22Rv1 (cell line): ENCODE data around the gene EPB41.

Experiments
- ZFX ChIP-seq: fragments of 450-650 bp; IDR thresholded peaks from 2 replicates; pipeline ENCODE4 v1.6.1; 2017; ENCODE audit warnings: antibody characterized with exemption, borderline replicate concordance
- TF ChIP-seq, protein P1 (sequence below): fragments of 450-650 bp; IDR thresholded peaks from 2 replicates; pipeline ENCODE4 v1.5.1; 2017; ENCODE audit warnings: mild to moderate bottlenecking

DNA sequence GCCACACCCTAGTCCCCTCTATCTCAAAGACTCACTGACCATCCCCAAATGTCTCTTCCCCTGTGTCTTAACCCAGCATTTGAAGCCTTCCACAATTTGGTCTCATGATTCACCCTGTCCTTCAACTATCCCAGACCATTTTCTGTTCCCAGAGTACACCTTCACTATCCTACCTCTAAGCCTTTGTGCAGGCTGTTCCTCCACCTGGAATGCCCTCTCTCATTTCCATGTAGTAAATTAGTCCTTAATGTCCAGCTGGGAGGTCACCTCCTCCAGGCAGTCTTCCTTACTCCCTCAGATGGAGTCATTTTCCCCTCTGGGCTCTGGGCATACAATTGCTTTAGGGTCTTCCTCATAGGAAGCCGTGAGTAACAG is 31.1 kb upstream of the EPB41 start:
- TF ChIP-seq, protein P1, sequence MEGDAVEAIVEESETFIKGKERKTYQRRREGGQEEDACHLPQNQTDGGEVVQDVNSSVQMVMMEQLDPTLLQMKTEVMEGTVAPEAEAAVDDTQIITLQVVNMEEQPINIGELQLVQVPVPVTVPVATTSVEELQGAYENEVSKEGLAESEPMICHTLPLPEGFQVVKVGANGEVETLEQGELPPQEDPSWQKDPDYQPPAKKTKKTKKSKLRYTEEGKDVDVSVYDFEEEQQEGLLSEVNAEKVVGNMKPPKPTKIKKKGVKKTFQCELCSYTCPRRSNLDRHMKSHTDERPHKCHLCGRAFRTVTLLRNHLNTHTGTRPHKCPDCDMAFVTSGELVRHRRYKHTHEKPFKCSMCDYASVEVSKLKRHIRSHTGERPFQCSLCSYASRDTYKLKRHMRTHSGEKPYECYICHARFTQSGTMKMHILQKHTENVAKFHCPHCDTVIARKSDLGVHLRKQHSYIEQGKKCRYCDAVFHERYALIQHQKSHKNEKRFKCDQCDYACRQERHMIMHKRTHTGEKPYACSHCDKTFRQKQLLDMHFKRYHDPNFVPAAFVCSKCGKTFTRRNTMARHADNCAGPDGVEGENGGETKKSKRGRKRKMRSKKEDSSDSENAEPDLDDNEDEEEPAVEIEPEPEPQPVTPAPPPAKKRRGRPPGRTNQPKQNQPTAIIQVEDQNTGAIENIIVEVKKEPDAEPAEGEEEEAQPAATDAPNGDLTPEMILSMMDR = no peak
- TF ChIP-seq ZFX = no peak
